Naive thymus-derived CD8-positive, alpha-beta T cell (primary cell): ENCODE measurements around the gene ZMIZ1. TPM values are rescaled to one million over a fixed set of nuclear protein-coding genes. Genes with fewer than 3 reads are reported as not detected.
A peak's percentile ranks its signal among the peaks of the same experiment; 100 is the strongest.

Experiments
- ATAC-seq, 2 donors: fragments of 150-1000 bp; cut with Tn5 transposase in 1 of 2; sonication (Bioruptor Pico), chemical (Tn5 transposase) in 1 of 2; 1 replicate in 1 of 2; 2 replicates in 1 of 2; pipeline ENCODE4 v1.10.0; 2021; ENCODE audit warnings: mild to moderate bottlenecking in 2 of 2, moderate library complexity in 2 of 2
- POLR2A ChIA-PET: fragments of 350-600 bp; sonication (Branson Sonifier 250); formaldehyde crosslinking; loops from one replicate; lab custom pipeline; 2021; ENCODE audit warnings: antibody characterized with exemption; lab: Charles Lee
- DNase-seq, 10 donors: peaks; one replicate each; pipeline versions ENCODE4 v3.0.0 to v3.0.0-alpha.2; 2020 to 2022
- H3K27ac Mint-ChIP-seq, 10 donors: one replicate each; pipeline ENCODE4 v1.8.0; 2020 to 2022; ENCODE audit warnings: mild to moderate bottlenecking in 10 of 10, mixed read lengths in 10 of 10, moderate library complexity in 4 of 10, inconsistent platforms in 1 of 10
- H3K27me3 Mint-ChIP-seq, 5 donors: one replicate each; pipeline ENCODE4 v1.8.0; 2021 to 2022; ENCODE audit warnings: mixed read lengths in 5 of 5
- H3K36me3 Mint-ChIP-seq, 3 donors: one replicate each; pipeline ENCODE4 v1.8.0; 2020 to 2022; ENCODE audit warnings: mixed read lengths in 3 of 3, mild to moderate bottlenecking in 2 of 3, inconsistent platforms in 1 of 3
- H3K4me1 Mint-ChIP-seq, 4 donors: one replicate each; pipeline ENCODE4 v1.8.0; 2021 to 2022; ENCODE audit warnings: mixed read lengths in 4 of 4
- H3K4me3 Mint-ChIP-seq, 10 donors: one replicate each; pipeline ENCODE4 v1.8.0; 2020 to 2022; ENCODE audit warnings: mild to moderate bottlenecking in 10 of 10, mixed read lengths in 10 of 10, moderate library complexity in 6 of 10, inconsistent platforms in 1 of 10
- H3K9me3 Mint-ChIP-seq, 9 donors: one replicate each; pipeline ENCODE4 v1.8.0; 2020 to 2022; ENCODE audit warnings: mixed read lengths in 9 of 9, mild to moderate bottlenecking in 3 of 9, inconsistent platforms in 1 of 9, moderate library complexity in 1 of 9
- polyA plus RNA-seq, 3 donors: library from polyadenylated mRNA; unstranded; fragments of 300-500 nt; fragmentation: Illumina TruSeq; gene quantifications; one replicate each; pipeline ENCODE4 v1.2.3, GENCODE V29; 2021
- total RNA-seq, 8 experiments: library from RNA in 2 of 8; stranded (reverse) in 2 of 8; gene quantifications; one replicate each; pipeline ENCODE4 v1.2.3 and lab custom pipeline; 2021 to 2026

The ZMIZ1 gene
- total and polyA plus RNA-seq, 5 experiments from 2014 or later = 1.4 to 11.6 (median 2.7) TPM

GRCh38 chr10:79176949-79177602 lies 108.3 kb downstream of the ZMIZ1 start:
- POLR2A ChIA-PET = no interaction called here
- H3K4me3 Mint-ChIP-seq = no peak overlapping the region
- no peak for ATAC-seq
- peak overlapping the region in 2 of 10 donors; percentile 12 to 28 for H3K27ac Mint-ChIP-seq
- H3K4me1 Mint-ChIP-seq = peaks cover 0 to 16% (median 2%) of the 10 kb centered on the region in 4 donors
- no peaks in the 10 kb centered on the region for H3K27me3 Mint-ChIP-seq
- DNase-seq = no peak
- H3K9me3 Mint-ChIP-seq = no peaks in the 10 kb centered on the region
- H3K36me3 Mint-ChIP-seq = peaks cover 0 to 2% (median 0%) of the 10 kb centered on the region in 3 donors

- Mint-ChIP-seq H3K27me3 (no peaks in the 10 kb centered on the region), H3K9me3 (no peaks in the 10 kb centered on the region), H3K4me3 (no peak overlapping the region), H3K27ac (peak overlapping the region in 2 of 10 donors; percentile 15 to 72), H3K4me1 (peaks cover 0 to 17% (median 2%) of the 10 kb centered on the region in 4 donors), H3K36me3 (peaks cover 0 to 2% (median 0%) of the 10 kb centered on the region in 3 donors)
- ATAC-seq (no peak), DNase-seq (no peak)
- POLR2A ChIA-PET = no interaction called here
Observed at GRCh38 chr10:79178070-79178576, 109.4 kb downstream of the ZMIZ1 start.

- peaks cover 0 to under 1% (median 0%) of the 10 kb centered on the region in 3 donors for H3K36me3 Mint-ChIP-seq
- DNase-seq (no peak), ATAC-seq (no peak)
- H3K27me3 Mint-ChIP-seq = no peaks in the 10 kb centered on the region
- H3K4me1 Mint-ChIP-seq = peaks cover 0 to 17% (median 4%) of the 10 kb centered on the region in 4 donors
- POLR2A ChIA-PET = no interaction called here
- no peaks in the 10 kb centered on the region for H3K9me3 Mint-ChIP-seq
- no peak overlapping the region for H3K27ac Mint-ChIP-seq
- H3K4me3 Mint-ChIP-seq = no peak overlapping the region
Observed at GRCh38 chr10:79178614-79179163, 109.9 kb downstream of the ZMIZ1 start.

- DNase-seq (no peak), ATAC-seq (no peak)
- no peak overlapping the region for H3K27ac Mint-ChIP-seq
- H3K4me3 Mint-ChIP-seq = no peak overlapping the region
- no peaks in the 10 kb centered on the region for H3K36me3 Mint-ChIP-seq
- H3K4me1 Mint-ChIP-seq = peaks cover 0 to 17% (median 3%) of the 10 kb centered on the region in 4 donors
- H3K9me3 Mint-ChIP-seq = no peaks in the 10 kb centered on the region
- POLR2A ChIA-PET = no interaction called here
- no peaks in the 10 kb centered on the region for H3K27me3 Mint-ChIP-seq
Observed at GRCh38 chr10:79179164-79179956, 110.6 kb downstream of the ZMIZ1 start.

GRCh38 chr10:79179957-79180309 lies 111.2 kb downstream of the ZMIZ1 start:
- no peak for DNase-seq
- Mint-ChIP-seq H3K4me1 (peaks cover 0 to 17% (median 2%) of the 10 kb centered on the region in 4 donors), H3K27me3 (no peaks in the 10 kb centered on the region), H3K36me3 (no peaks in the 10 kb centered on the region), H3K9me3 (no peaks in the 10 kb centered on the region), H3K4me3 (no peak overlapping the region), H3K27ac (no peak overlapping the region)
- POLR2A ChIA-PET = no interaction called here
- ATAC-seq = no peak

- H3K36me3 Mint-ChIP-seq = no peaks in the 10 kb centered on the region
- H3K4me3 Mint-ChIP-seq = no peak overlapping the region
- POLR2A ChIA-PET = no interaction called here
- DNase-seq = no peak
- H3K9me3 Mint-ChIP-seq = no peaks in the 10 kb centered on the region
- H3K27me3 Mint-ChIP-seq = no peaks in the 10 kb centered on the region
- peak overlapping the region in 2 of 10 donors; percentile 14 to 25 for H3K27ac Mint-ChIP-seq
- peaks cover 0 to 17% (median 2%) of the 10 kb centered on the region in 4 donors for H3K4me1 Mint-ChIP-seq
- ATAC-seq = no peak
Observed at GRCh38 chr10:79180414-79181221, 111.9 kb downstream of the ZMIZ1 start.

- ATAC-seq (no peak), DNase-seq (no peak)
- Mint-ChIP-seq H3K27me3 (no peaks in the 10 kb centered on the region), H3K9me3 (no peaks in the 10 kb centered on the region), H3K4me1 (peaks cover 0 to 17% (median 3%) of the 10 kb centered on the region in 4 donors), H3K36me3 (no peaks in the 10 kb centered on the region), H3K27ac (peak overlapping the region in 2 of 10 donors; percentile 14 to 25), H3K4me3 (no peak overlapping the region)
- POLR2A ChIA-PET = no interaction called here
Observed at GRCh38 chr10:79181227-79181626, 112.5 kb downstream of the ZMIZ1 start.

- DNase-seq (no peak), ATAC-seq (no peak)
- H3K36me3 Mint-ChIP-seq = peaks cover 0 to under 1% (median 0%) of the 10 kb centered on the region in 3 donors
- H3K27ac Mint-ChIP-seq = peak overlapping the region in 2 of 10 donors; percentile 71 to 83
- peaks cover 0 to 16% (median 3%) of the 10 kb centered on the region in 4 donors for H3K4me1 Mint-ChIP-seq
- POLR2A ChIA-PET = no interaction called here
- no peaks in the 10 kb centered on the region for H3K9me3 Mint-ChIP-seq
- H3K27me3 Mint-ChIP-seq = no peaks in the 10 kb centered on the region
- H3K4me3 Mint-ChIP-seq = no peak overlapping the region
Observed at GRCh38 chr10:79181698-79182521, 113.1 kb downstream of the ZMIZ1 start.

- Mint-ChIP-seq H3K36me3 (peaks cover 0 to 5% (median 0%) of the 10 kb centered on the region in 3 donors), H3K4me3 (no peak overlapping the region), H3K27me3 (no peaks in the 10 kb centered on the region), H3K4me1 (peaks cover 0 to 13% (median 3%) of the 10 kb centered on the region in 4 donors), H3K27ac (peak overlapping the region in 1 of 10 donors; percentile 76), H3K9me3 (no peaks in the 10 kb centered on the region)
- ATAC-seq (no peak), DNase-seq (no peak)
- POLR2A ChIA-PET = no interaction called here
Observed at GRCh38 chr10:79182781-79183467, 114.2 kb downstream of the ZMIZ1 start.

- H3K9me3 Mint-ChIP-seq = no peaks in the 10 kb centered on the region
- DNase-seq (no peak), ATAC-seq (no peak)
- H3K4me1 Mint-ChIP-seq = peaks cover 0 to 9% (median 3%) of the 10 kb centered on the region in 4 donors
- no peak overlapping the region for H3K4me3 Mint-ChIP-seq
- POLR2A ChIA-PET = no interaction called here
- H3K27me3 Mint-ChIP-seq = no peaks in the 10 kb centered on the region
- H3K36me3 Mint-ChIP-seq = peaks cover 0 to 5% (median 0%) of the 10 kb centered on the region in 3 donors
- peak overlapping the region in 1 of 10 donors; percentile 16 for H3K27ac Mint-ChIP-seq
Observed at GRCh38 chr10:79183468-79183865, 114.7 kb downstream of the ZMIZ1 start.

GRCh38 chr10:79184145-79184625 lies 115.4 kb downstream of the ZMIZ1 start:
- no peaks in the 10 kb centered on the region for H3K27me3 Mint-ChIP-seq
- H3K4me1 Mint-ChIP-seq = peaks cover 0 to 5% (median 3%) of the 10 kb centered on the region in 4 donors
- H3K9me3 Mint-ChIP-seq = no peaks in the 10 kb centered on the region
- DNase-seq (no peak), ATAC-seq (no peak)
- peak overlapping the region in 3 of 10 donors; percentile 23 to 77 (median 57) for H3K27ac Mint-ChIP-seq
- H3K36me3 Mint-ChIP-seq = peaks cover 0 to 7% (median 0%) of the 10 kb centered on the region in 3 donors
- POLR2A ChIA-PET = no interaction called here
- no peak overlapping the region for H3K4me3 Mint-ChIP-seq
